Activated T-helper 2 cell treated with anti-CD3 and anti-CD28 coated beads, Interferon-gamma antibody, Interleukin-2, Interleukin-4, amounts not matched to agents 10 μg/mL and 5 μg/mL and 100 μg/mL, durations not matched to agents 14 hours and 24 hours and 36 hours (primary cell): Measurements from ENCODE around the gene IL10. TPM values are rescaled to one million over a fixed set of nuclear protein-coding genes. Genes with fewer than 3 reads are reported as not detected.
"Not testable (repeated sequence)": the region's sequence is repeated elsewhere in the genome, so short reads cannot be mapped to it uniquely, and the experiment has no call there.

Experiments used
- DNase-seq: peaks from one replicate; pipeline ENCODE4 v3.0.0; 2021; ENCODE audit warnings: low spot score
- H3K27ac Mint-ChIP-seq: one replicate; pipeline ENCODE4 v1.8.0; 2021; ENCODE audit warnings: mixed read lengths
- H3K27me3 Mint-ChIP-seq: one replicate; pipeline ENCODE4 v1.8.0; 2021; ENCODE audit warnings: low read depth, mixed read lengths
- H3K36me3 Mint-ChIP-seq: one replicate; pipeline ENCODE4 v1.8.0; 2021; ENCODE audit warnings: low read depth, mixed read lengths
- H3K4me1 Mint-ChIP-seq: one replicate; pipeline ENCODE4 v1.8.0; 2021; ENCODE audit warnings: low read depth, mixed read lengths
- H3K4me3 Mint-ChIP-seq: one replicate; pipeline ENCODE4 v1.8.0; 2021; ENCODE audit warnings: low read depth, mild to moderate bottlenecking, moderate library complexity, mixed read lengths
- H3K9me3 Mint-ChIP-seq: one replicate; pipeline ENCODE4 v1.8.0; 2021; ENCODE audit warnings: mixed read lengths
- intact Hi-C: fragments of 100-400 bp; cut with micrococcal nuclease; formaldehyde crosslinking; loops from one replicate; pipeline ENCODE4 v1.15.1; 2023
- total RNA-seq: library from RNA; stranded (reverse); gene quantifications from 2 replicates; pipeline ENCODE4 v1.2.3, GENCODE V29; 2022

The IL10 gene
- total RNA-seq, 1 donor from 2014 or later = 5.8 TPM

- peaks cover 82% of the 10 kb centered on the region for H3K4me1 Mint-ChIP-seq
- H3K27ac Mint-ChIP-seq = peak within 1 kb of the TSS; percentile 49
- intact Hi-C loops = no loop called here
- H3K36me3 Mint-ChIP-seq = no peaks in the 10 kb centered on the region
- peak within 1 kb of the TSS; percentile 33 for H3K4me3 Mint-ChIP-seq
- peaks cover 21% of the 10 kb centered on the region for H3K27me3 Mint-ChIP-seq
- no peaks in the 10 kb centered on the region for H3K9me3 Mint-ChIP-seq
- DNase-seq = no peak
These were observed 1.6 kb downstream of the IL10 start, which contains the start of gene IL19 for GRCh38 chr1:206770531-206771337. Gene IL19 (plus strand): TSS chr1:206770773. CDS start chr1:206836663, 65,890 bp downstream.

GRCh38 chr1:206769304-206769731 is 3.0 kb downstream of the IL10 start:
- H3K27ac Mint-ChIP-seq = peak overlapping the region; percentile 49
- H3K27me3 Mint-ChIP-seq = peaks cover 16% of the 10 kb centered on the region

GRCh38 chr1:206768472-206769303 is 3.6 kb downstream of the IL10 start:
- Mint-ChIP-seq H3K4me3 (no peak overlapping the region), H3K27me3 (peaks cover 16% of the 10 kb centered on the region), H3K27ac (peak overlapping the region; percentile 49), H3K4me1 (peaks cover 78% of the 10 kb centered on the region), H3K36me3 (no peaks in the 10 kb centered on the region), H3K9me3 (no peaks in the 10 kb centered on the region)
- intact Hi-C loops = loop anchor here (1.0 kb wide), 3 partner anchors 9 to 29 kb away; no protein-coding TSS in a partner anchor
- DNase-seq = no peak

More at GRCh38 chr1:206769304-206769731, 3.0 kb downstream of the IL10 start:
- no peaks in the 10 kb centered on the region for H3K36me3 Mint-ChIP-seq
- H3K4me1 Mint-ChIP-seq = peaks cover 82% of the 10 kb centered on the region
- H3K4me3 Mint-ChIP-seq = peak overlapping the region; percentile 20
- peak; percentile 75 for DNase-seq
- intact Hi-C loops = loop anchor here (1.0 kb wide), 3 partner anchors 10 to 30 kb away; no protein-coding TSS in a partner anchor
- H3K9me3 Mint-ChIP-seq = no peaks in the 10 kb centered on the region

- H3K4me1 Mint-ChIP-seq = peaks cover 65% of the 10 kb centered on the region
- H3K4me3 Mint-ChIP-seq = no peak overlapping the region
- peaks cover 6% of the 10 kb centered on the region for H3K27me3 Mint-ChIP-seq
- no peaks in the 10 kb centered on the region for H3K9me3 Mint-ChIP-seq
- peak overlapping the region; percentile 69 for H3K27ac Mint-ChIP-seq
- peaks cover 5% of the 10 kb centered on the region for H3K36me3 Mint-ChIP-seq
- DNase-seq = peak; percentile 69
- intact Hi-C loops = loop anchor here (1.0 kb wide), 2 partner anchors 8 to 37 kb away; no protein-coding TSS in a partner anchor
These were observed 5.9 kb downstream of the IL10 start for GRCh38 chr1:206766251-206766856.

GRCh38 chr1:206765771-206766170 is 6.5 kb downstream of the IL10 start:
- not testable (repeated sequence) for H3K9me3 Mint-ChIP-seq, H3K36me3 Mint-ChIP-seq, H3K27me3 Mint-ChIP-seq, H3K4me3 Mint-ChIP-seq, H3K27ac Mint-ChIP-seq, DNase-seq
- intact Hi-C loops = loop anchor here (1.0 kb wide), 2 partner anchors 7 to 38 kb away; no protein-coding TSS in a partner anchor
- peaks cover 64% of the 10 kb centered on the region for H3K4me1 Mint-ChIP-seq

GRCh38 chr1:206762741-206763364 is 9.4 kb downstream of the IL10 start:
- H3K27ac Mint-ChIP-seq, H3K36me3 Mint-ChIP-seq, H3K9me3 Mint-ChIP-seq, H3K27me3 Mint-ChIP-seq, intact Hi-C loops, DNase-seq, H3K4me3 Mint-ChIP-seq: not testable (repeated sequence)
- H3K4me1 Mint-ChIP-seq = peaks cover 39% of the 10 kb centered on the region

GRCh38 chr1:206761159-206761768 is 11.0 kb downstream of the IL10 start:
- DNase-seq = no peak
- Mint-ChIP-seq H3K36me3 (peaks cover 8% of the 10 kb centered on the region), H3K9me3 (no peaks in the 10 kb centered on the region), H3K4me1 (peaks cover 30% of the 10 kb centered on the region), H3K27ac (no peak overlapping the region), H3K27me3 (peaks cover 4% of the 10 kb centered on the region), H3K4me3 (no peak overlapping the region)
- intact Hi-C loops = no loop called here

- Mint-ChIP-seq H3K4me1 (peaks cover 27% of the 10 kb centered on the region), H3K27me3 (peaks cover 4% of the 10 kb centered on the region), H3K9me3 (no peaks in the 10 kb centered on the region), H3K36me3 (peaks cover 11% of the 10 kb centered on the region), H3K27ac (no peak overlapping the region), H3K4me3 (no peak overlapping the region)
- DNase-seq = no peak
- intact Hi-C loops = no loop called here
These were observed 11.7 kb downstream of the IL10 start for GRCh38 chr1:206760590-206760989.

- Mint-ChIP-seq H3K27ac (no peak overlapping the region), H3K9me3 (peaks cover 10% of the 10 kb centered on the region), H3K27me3 (peaks cover 6% of the 10 kb centered on the region), H3K4me3 (no peak overlapping the region), H3K4me1 (peaks cover 34% of the 10 kb centered on the region), H3K36me3 (peaks cover 18% of the 10 kb centered on the region)
- DNase-seq = no peak
- intact Hi-C loops = loop anchor here (1.0 kb wide), 3 partner anchors 9 to 46 kb away; no protein-coding TSS in a partner anchor
These were observed 14.6 kb downstream of the IL10 start for GRCh38 chr1:206757524-206758266.

- DNase-seq = no peak
- peaks cover 19% of the 10 kb centered on the region for H3K27me3 Mint-ChIP-seq
- H3K36me3 Mint-ChIP-seq = peaks cover 18% of the 10 kb centered on the region
- H3K4me1 Mint-ChIP-seq = peaks cover 27% of the 10 kb centered on the region
- H3K4me3 Mint-ChIP-seq = no peak overlapping the region
- H3K9me3 Mint-ChIP-seq = peaks cover 10% of the 10 kb centered on the region
- no peak overlapping the region for H3K27ac Mint-ChIP-seq
- intact Hi-C loops = no loop called here
These were observed 18.3 kb downstream of the IL10 start for GRCh38 chr1:206754011-206754410.

- peaks cover 19% of the 10 kb centered on the region for H3K27me3 Mint-ChIP-seq
- DNase-seq = no peak
- peaks cover 34% of the 10 kb centered on the region for H3K4me1 Mint-ChIP-seq
- intact Hi-C loops = no loop called here
- H3K9me3 Mint-ChIP-seq = peaks cover 10% of the 10 kb centered on the region
- no peak overlapping the region for H3K4me3 Mint-ChIP-seq
- peaks cover 19% of the 10 kb centered on the region for H3K36me3 Mint-ChIP-seq
- no peak overlapping the region for H3K27ac Mint-ChIP-seq
These were observed 19.2 kb downstream of the IL10 start for GRCh38 chr1:206753141-206753540.
